Omental fat pad (tissue), 4 donors: ENCODE measurements around the gene METAP1. TPM values are rescaled to one million over a fixed set of nuclear protein-coding genes. Genes with fewer than 3 reads are reported as not detected.
"Not testable (repeated sequence)": the region's sequence is repeated elsewhere in the genome, so short reads cannot be mapped to it uniquely, and the experiment has no call there.

Experiments
- ATAC-seq: fragments of 150-250 bp; one replicate; pipeline ENCODE4 v1.9.1; 2016; ENCODE audit warnings: mild to moderate bottlenecking, moderate library complexity; ENCODE audit not compliant: low FRiP score
- DNase-seq: peaks from one replicate; pipeline ENCODE4 v3.0.0-alpha.2; 2019; ENCODE audit warnings: low spot score
- CTCF ChIP-seq, 3 donors: fragments of 450-650 bp; IDR thresholded peaks; one replicate each; pipeline ENCODE4 v1.5.1; 2016 to 2017; ENCODE audit warnings: antibody characterized with exemption in 3 of 3, mild to moderate bottlenecking in 3 of 3, moderate library complexity in 2 of 3
- total RNA-seq, 4 donors: library from RNA; depleted of rRNA; stranded (reverse); fragments of >200 nt; gene quantifications; one replicate each; pipeline ENCODE4 v1.1.0, GENCODE V29; 2016

Gene METAP1
- total RNA-seq, 4 donors from 2014 or later, result 21.7 to 37.0 (median 26.5) TPM

GRCh38 chr4:99091216-99091575, 95.7 kb downstream of the METAP1 start:
- TF ChIP-seq CTCF (IDR thresholded peaks at IDR 0.05), result no peak
- DNase-seq (no peak), ATAC-seq (no peak)

GRCh38 chr4:99091841-99092240, 96.3 kb downstream of the METAP1 start:
- not testable (repeated sequence) for ATAC-seq, DNase-seq

- ATAC-seq (no peak), DNase-seq (no peak)
- no peak for TF ChIP-seq CTCF (IDR thresholded peaks at IDR 0.05)
Measured at GRCh38 chr4:99099311-99099710, 103.8 kb downstream of the METAP1 start.

GRCh38 chr4:99099814-99100213, 104.3 kb downstream of the METAP1 start:
- not testable (repeated sequence) for ATAC-seq

GRCh38 chr4:99100876-99101275, 105.4 kb downstream of the METAP1 start:
- ATAC-seq (no peak), DNase-seq (no peak)
- TF ChIP-seq CTCF (IDR thresholded peaks at IDR 0.05), result no peak

More at GRCh38 chr4:99099814-99100213, 104.3 kb downstream of the METAP1 start:
- not testable (repeated sequence) for DNase-seq

- DNase-seq (no peak), ATAC-seq (no peak)
- TF ChIP-seq CTCF (IDR thresholded peaks at IDR 0.05), result no peak
Measured at GRCh38 chr4:99102634-99103033, 107.1 kb downstream of the METAP1 start.

GRCh38 chr4:99103166-99103565, 107.6 kb downstream of the METAP1 start:
- no peak for TF ChIP-seq CTCF (IDR thresholded peaks at IDR 0.05)
- DNase-seq (no peak), ATAC-seq (no peak)

- TF ChIP-seq CTCF (IDR thresholded peaks at IDR 0.05), result no peak
- ATAC-seq (peak; percentile 66), DNase-seq (no peak)
Measured at GRCh38 chr4:99104153-99104552, 108.6 kb downstream of the METAP1 start.

- not testable (repeated sequence) for DNase-seq, ATAC-seq
Measured at GRCh38 chr4:99109286-99109685, 113.8 kb downstream of the METAP1 start.
